ENCODE results near the gene MAP1LC3B.

The MAP1LC3B gene

DNA sequence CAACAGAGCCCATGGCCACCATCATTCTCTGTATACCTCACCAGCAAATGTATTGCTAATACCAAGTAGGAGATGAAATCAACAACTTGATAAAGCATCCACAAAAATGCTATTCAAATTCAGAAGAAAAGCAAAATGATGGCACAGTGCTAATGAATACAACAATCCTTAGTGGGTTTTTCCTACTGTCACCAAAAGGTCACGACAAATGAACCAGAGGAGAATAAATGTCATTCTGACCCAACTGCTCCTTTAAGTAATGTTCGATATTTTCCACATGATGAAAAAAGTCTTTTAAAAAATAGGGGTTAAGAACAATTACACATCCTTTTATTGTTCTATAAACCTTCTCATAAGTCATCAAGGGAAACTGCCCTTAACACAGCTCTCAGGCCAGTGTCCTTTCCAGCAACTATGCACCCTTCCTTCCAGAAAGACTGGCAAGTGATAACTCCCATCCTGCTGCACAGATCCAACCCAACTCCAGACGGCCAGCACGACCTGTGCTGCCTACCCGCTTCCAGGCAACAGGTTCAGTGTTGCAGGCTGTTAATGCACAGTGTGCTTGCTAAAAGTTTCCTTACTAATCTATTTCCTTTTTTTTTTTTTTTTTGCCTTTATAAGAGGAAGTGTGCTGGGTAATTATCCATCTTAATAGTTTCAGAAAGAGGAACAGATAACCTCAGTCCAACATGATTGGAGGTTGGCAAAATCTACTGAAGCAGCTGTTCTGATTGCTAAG lies 23.9 kb upstream of the MAP1LC3B start:
- no peak for TF ChIP-seq RAD21 (IDR thresholded peaks at IDR 0.05; ENCODE audit: low read depth)

DNA sequence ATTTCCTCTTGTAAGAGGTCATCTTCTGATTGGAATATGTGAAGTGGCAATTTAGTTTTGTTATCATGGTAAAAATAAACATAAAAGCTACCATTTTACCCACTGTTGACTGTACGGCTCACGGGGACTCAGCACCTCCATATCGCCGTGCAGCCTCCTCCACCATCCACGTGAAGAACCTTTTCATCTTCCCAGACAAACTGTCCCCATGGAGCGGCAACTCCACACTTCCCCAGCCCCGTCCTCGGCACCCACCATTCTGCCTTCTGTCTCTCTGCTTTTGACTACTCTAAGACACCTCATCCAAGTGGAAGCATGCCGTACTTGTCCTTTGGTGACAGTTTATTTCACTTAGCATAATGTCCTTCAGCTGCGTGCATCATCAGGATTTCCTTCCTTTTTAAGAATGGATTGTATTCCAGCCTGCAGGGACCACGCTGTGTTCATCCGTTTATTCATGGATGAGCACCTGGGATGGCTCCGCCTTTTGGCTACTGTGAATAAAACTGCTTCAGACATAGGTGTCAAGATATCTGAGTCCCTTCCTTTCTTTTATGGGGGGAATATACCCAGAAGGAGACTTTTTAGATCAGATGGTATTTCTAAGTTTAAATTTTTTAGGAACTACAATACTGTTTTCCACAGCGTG lies 22.9 kb upstream of the MAP1LC3B start:
- TF ChIP-seq, protein P1, sequence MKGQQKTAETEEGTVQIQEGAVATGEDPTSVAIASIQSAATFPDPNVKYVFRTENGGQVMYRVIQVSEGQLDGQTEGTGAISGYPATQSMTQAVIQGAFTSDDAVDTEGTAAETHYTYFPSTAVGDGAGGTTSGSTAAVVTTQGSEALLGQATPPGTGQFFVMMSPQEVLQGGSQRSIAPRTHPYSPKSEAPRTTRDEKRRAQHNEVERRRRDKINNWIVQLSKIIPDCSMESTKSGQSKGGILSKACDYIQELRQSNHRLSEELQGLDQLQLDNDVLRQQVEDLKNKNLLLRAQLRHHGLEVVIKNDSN (IDR thresholded peaks at IDR 0.05) = no peak
- TF ChIP-seq CEBPB (IDR thresholded peaks at IDR 0.05) (no peak), CREB1 (IDR thresholded peaks at IDR 0.05; ENCODE audit: low read depth) (no peak), YY1 (IDR thresholded peaks at IDR 0.05; ENCODE audit: low read depth) (no peak), RAD21 (IDR thresholded peaks at IDR 0.05; ENCODE audit: low read depth) (no peak), TAF1 (IDR thresholded peaks at IDR 0.05; ENCODE audit: low read depth) (no peak), FOXM1 (IDR thresholded peaks at IDR 0.05; ENCODE audit: borderline replicate concordance, low read depth) (no peak), EP300 (IDR thresholded peaks at IDR 0.05; ENCODE audit: borderline replicate concordance) (no peak), EGR1 (IDR thresholded peaks at IDR 0.05) (no peak), TCF12 (IDR thresholded peaks at IDR 0.05; ENCODE audit: low read depth) (no peak), TEAD4 (IDR thresholded peaks at IDR 0.05) (no peak), NFIC (IDR thresholded peaks at IDR 0.05) (no peak), ZBTB7A (IDR thresholded peaks at IDR 0.05; ENCODE audit: low read depth) (no peak)
- TF ChIP-seq, protein P2, sequence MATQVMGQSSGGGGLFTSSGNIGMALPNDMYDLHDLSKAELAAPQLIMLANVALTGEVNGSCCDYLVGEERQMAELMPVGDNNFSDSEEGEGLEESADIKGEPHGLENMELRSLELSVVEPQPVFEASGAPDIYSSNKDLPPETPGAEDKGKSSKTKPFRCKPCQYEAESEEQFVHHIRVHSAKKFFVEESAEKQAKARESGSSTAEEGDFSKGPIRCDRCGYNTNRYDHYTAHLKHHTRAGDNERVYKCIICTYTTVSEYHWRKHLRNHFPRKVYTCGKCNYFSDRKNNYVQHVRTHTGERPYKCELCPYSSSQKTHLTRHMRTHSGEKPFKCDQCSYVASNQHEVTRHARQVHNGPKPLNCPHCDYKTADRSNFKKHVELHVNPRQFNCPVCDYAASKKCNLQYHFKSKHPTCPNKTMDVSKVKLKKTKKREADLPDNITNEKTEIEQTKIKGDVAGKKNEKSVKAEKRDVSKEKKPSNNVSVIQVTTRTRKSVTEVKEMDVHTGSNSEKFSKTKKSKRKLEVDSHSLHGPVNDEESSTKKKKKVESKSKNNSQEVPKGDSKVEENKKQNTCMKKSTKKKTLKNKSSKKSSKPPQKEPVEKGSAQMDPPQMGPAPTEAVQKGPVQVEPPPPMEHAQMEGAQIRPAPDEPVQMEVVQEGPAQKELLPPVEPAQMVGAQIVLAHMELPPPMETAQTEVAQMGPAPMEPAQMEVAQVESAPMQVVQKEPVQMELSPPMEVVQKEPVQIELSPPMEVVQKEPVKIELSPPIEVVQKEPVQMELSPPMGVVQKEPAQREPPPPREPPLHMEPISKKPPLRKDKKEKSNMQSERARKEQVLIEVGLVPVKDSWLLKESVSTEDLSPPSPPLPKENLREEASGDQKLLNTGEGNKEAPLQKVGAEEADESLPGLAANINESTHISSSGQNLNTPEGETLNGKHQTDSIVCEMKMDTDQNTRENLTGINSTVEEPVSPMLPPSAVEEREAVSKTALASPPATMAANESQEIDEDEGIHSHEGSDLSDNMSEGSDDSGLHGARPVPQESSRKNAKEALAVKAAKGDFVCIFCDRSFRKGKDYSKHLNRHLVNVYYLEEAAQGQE (IDR thresholded peaks at IDR 0.05; ENCODE audit: low read depth) = no peak
- TF ChIP-seq, protein P3, sequence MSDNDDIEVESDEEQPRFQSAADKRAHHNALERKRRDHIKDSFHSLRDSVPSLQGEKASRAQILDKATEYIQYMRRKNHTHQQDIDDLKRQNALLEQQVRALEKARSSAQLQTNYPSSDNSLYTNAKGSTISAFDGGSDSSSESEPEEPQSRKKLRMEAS (IDR thresholded peaks at IDR 0.05) = no peak

DNA sequence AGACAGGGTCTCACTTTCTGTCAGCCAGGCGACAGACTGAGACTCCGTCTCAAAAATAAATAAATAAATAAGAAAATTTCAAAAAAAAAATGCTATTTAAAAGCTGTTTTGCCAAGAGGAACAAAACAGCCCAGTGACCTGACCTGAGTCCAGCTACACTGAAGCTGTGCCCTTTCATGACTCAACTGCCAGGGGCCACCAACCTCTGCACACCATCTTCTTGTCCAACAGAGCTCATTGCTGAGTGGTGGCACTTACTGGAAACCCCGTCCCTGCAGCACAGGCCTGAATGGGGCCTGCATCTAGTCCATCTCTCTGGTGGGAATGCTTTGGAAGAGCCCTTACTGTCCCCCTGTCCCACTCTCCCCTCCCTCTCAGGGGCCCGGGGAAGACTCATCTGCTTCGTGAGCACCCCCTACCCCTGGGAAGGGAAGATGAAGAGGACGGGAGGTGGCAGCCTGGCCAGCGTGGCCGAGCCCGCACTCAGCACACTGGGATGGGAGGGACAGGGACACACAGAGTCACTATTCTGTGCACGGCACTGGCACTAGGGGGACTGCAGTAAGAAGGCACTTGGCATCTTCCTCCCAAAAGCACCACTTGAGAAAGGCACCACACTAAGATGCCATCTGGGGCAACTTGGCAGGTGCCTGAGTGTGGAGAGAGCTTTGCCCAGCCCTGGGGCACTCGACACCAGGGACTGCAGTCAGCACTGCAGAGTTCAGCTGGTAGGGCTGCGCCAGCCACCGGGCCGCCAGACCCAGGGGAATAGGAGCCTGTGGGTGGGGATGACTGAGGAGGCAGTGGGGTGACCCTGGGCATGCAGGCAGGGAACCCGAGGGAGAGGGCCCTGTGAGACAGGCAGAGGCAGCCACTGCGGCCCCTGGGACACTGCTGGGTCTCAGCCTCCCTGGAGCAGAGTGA lies 22.1 kb upstream of the MAP1LC3B start:
- TF ChIP-seq, protein P2 (IDR thresholded peaks at IDR 0.05; ENCODE audit: low read depth) = no peak
- TF ChIP-seq, protein P3 (IDR thresholded peaks at IDR 0.05) = no peak
- TF ChIP-seq RAD21 (IDR thresholded peaks at IDR 0.05; ENCODE audit: low read depth) = no peak
- no peak for TF ChIP-seq EGR1 (IDR thresholded peaks at IDR 0.05)
- TF ChIP-seq TEAD4 (IDR thresholded peaks at IDR 0.05) = no peak
- TF ChIP-seq, protein P1 (IDR thresholded peaks at IDR 0.05) = no peak
- TF ChIP-seq CREB1 (IDR thresholded peaks at IDR 0.05; ENCODE audit: low read depth) = no peak
- TF ChIP-seq CEBPB (IDR thresholded peaks at IDR 0.05) = no peak
- no peak for TF ChIP-seq NFIC (IDR thresholded peaks at IDR 0.05)
- TF ChIP-seq EP300 (IDR thresholded peaks at IDR 0.05; ENCODE audit: borderline replicate concordance) = no peak
- no peak for TF ChIP-seq FOXM1 (IDR thresholded peaks at IDR 0.05; ENCODE audit: borderline replicate concordance, low read depth)
- TF ChIP-seq TCF12 (IDR thresholded peaks at IDR 0.05; ENCODE audit: low read depth) = no peak
- no peak for TF ChIP-seq YY1 (IDR thresholded peaks at IDR 0.05; ENCODE audit: low read depth)
- no peak for TF ChIP-seq ZBTB7A (IDR thresholded peaks at IDR 0.05; ENCODE audit: low read depth)
- no peak for TF ChIP-seq TAF1 (IDR thresholded peaks at IDR 0.05; ENCODE audit: low read depth)

DNA sequence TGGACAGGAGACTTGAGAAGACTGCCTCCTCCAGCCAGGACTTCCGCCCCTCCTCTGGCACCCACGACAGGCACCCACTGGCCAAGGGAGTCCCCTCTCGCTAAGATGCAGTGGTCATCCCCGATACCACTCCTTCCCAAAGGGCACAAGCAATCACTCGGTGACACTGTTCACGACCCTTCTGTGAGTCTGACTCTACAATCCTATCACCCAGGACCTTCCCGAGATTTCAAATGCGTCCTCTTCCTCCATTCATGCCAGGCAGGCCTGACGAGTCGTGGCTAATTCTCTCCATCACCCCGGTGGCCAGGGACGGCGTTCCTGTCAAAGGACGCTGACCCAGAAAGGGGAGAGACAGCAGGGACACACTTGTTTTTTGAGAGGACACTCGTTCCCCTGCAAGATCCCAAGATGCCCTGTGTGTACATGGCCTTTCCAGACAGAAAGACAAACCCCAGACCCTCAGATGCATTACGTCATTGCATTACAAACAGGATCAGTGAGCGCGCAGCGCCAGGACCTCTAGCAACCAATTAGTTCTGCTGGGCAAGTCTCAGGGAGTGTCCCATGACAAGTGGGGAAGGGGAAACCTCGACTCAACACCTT lies 20.8 kb upstream of the MAP1LC3B start:
- no peak for TF ChIP-seq TAF1 (IDR thresholded peaks at IDR 0.05; ENCODE audit: low read depth)
- TF ChIP-seq, protein P2 (IDR thresholded peaks at IDR 0.05; ENCODE audit: low read depth) = no peak
- TF ChIP-seq, protein P1 (IDR thresholded peaks at IDR 0.05) = no peak
- TF ChIP-seq ZBTB7A (IDR thresholded peaks at IDR 0.05; ENCODE audit: low read depth) = no peak
- no peak for TF ChIP-seq EP300 (IDR thresholded peaks at IDR 0.05; ENCODE audit: borderline replicate concordance)

All from Ishikawa (cell line).